Loucy (cell line): ENCODE data around the gene CCNF.

ENCODE experiments used
- CTCF ChIP-seq: fragments of 200-600 bp; sonication (generic); conservative IDR thresholded peaks from 2 replicates; pipeline ENCODE4 v1.5.1; 2014; ENCODE audit warnings: mild to moderate bottlenecking, antibody characterized with exemption, low read length
- EZH2phosphoT487 ChIP-seq: fragments of 200-600 bp; IDR thresholded peaks from 2 replicates; pipeline ENCODE4 v1.6.1; 2018; ENCODE audit warnings: antibody characterized with exemption, mild to moderate bottlenecking, moderate library complexity, borderline replicate concordance

GRCh38 chr16:2386990-2387389 lies 42.3 kb upstream of the CCNF start:
- TF ChIP-seq EZH2phosphoT487 (no peak), CTCF (no peak; the same call in 1 of the 2 replicates)
